Amniotic epithelial cell (primary cell): ENCODE data around the gene SMAD9.

Experiments
- DNase-seq: peaks from one replicate; pipeline ENCODE4 v3.0.0-alpha.2; 2010; ENCODE audit warnings: low read depth

SMAD9 gene

GRCh38 chr13:36919833-36920615, at the start of gene SMAD9:
Gene SMAD9, minus strand, starts transcription at chr13:36920238. Its CDS starts 40,549 bp downstream, at chr13:36879689.
- DNase-seq = peak; percentile 64

DNA sequence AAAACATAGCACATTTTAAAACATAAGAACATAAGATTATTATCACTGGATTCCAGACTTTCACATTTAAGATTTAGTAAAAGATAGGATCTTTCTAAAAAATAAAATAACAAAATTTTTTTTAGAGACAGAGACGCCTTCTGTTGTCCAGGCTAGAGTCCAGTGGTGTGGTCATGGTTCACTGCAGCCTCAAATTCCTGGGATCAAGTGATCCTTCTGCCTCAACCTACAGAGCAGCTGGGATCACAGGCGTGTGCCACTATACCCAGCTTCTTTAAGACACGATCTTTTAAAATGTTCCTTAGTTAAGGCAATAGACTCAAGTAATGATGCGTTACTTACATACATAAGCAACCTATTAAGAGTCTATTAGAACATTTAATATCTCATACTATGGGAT, 46.4 kb upstream of the SMAD9 start:
- DNase-seq = peak; percentile 18

- peak; percentile 85 for DNase-seq
Observed at GRCh38 chr13:36965767-36966166, 45.7 kb upstream of the SMAD9 start.

DNA sequence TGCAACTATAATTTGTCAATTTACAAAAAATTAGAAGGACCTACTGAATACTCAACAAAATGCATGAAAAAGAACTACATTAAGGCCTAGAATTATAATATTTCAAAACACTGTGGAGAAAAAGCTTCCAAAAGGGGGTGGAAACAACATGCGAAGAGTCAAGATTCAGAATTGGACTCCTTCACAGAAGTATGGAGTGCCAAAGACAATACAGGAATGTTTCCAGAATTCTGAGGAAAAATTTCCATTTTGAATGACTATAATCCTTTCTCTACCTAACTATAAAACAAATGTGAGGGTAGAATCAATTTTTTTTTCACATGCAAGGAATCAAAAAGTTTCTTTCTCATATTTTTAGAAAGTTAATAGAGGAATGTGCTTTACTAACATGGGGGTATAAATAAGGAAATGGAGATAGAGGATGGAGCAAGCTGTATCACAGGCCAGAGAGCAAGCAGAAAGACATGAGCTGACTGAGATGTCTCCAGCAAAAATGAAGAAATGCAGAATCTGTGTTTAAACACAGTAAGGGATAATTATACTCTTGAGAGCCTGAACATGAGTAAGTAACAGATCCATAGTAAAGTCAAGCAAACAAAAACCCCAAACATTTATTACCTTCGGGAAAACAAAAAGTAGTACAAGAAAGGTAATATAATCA, 39.5 kb upstream of the SMAD9 start:
- no peak for DNase-seq

- no peak for DNase-seq
Observed at GRCh38 chr13:36954542-36954941, 34.5 kb upstream of the SMAD9 start.

DNA sequence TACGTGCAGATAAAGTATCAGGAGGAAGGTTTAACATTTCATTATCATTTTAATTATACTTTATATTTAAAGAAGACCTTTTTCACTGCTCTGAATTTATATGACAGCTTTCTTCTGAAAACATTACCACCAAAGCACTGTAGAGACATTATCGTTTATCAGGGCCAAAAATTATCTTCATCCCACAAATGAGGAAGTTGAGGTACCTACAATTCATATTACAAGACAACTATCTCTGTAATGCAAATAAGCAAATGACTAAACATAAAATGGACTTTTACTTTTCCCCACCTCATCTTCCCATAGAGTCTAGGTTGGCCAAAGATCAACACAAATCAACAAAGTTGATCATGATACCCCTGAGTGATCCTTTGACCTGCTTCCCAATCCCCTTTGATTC, 30.9 kb upstream of the SMAD9 start:
- no peak for DNase-seq

- DNase-seq = no peak
Observed at GRCh38 chr13:36950330-36950729, 30.3 kb upstream of the SMAD9 start.

DNA sequence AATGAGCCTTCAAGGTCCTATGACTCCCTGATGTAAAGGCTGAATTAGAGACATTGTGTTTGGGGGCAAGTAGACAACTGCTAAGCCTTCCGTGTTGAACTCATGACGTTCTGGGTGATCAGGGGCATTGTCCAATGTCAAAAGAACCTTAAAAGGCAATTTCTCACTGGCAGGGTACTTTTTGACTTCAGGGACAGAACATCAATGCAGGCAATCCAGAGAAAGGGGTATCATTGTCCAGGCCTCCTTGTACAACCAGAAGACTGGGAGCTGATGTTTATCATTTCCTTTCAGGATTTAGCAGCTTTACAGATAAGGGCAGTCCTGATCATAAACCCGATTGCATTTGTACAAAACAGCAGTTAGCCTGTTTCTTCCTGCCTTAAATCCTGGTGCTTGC, 25.0 kb upstream of the SMAD9 start:
- no peak for DNase-seq

DNA sequence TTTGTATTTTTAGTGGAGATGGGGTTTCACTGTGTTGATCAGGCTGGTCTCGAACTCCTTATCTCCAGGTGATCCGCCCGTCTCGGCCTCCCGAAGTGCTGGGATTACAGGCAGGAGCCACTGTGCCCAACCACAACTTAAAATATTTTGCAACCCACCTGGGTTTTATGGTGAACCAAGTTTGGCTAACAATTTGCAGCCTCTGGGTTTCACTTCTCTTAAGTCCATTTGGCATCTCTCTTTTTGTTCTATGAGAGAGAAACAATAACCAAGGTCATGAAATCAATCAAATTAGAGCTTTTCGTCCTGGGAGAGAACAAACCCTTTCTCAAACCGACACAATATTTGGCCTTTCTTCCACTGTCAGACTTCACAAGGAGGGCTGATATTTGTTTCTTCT, 5.6 kb upstream of the SMAD9 start:
- no peak for DNase-seq

DNA sequence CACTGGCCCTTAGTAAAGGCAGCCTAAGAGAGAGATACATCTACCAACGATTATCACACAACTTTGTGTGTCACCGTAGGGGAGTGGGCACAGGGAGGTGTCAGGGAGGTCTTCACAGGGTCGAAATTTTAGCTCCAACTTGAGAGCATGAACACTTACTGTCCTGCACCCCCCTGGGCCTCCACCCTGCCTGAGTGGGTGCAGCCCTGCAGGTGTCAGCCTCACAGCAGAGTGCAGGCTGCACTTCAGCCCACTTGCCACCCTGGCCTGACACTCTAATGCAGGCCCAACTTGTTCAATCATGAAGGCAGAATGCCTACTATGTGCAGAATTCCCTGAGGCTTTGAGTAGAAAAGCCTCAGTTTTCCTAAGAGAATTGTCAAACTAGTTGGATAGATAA, 4.0 kb upstream of the SMAD9 start:
- DNase-seq = no peak

- DNase-seq = peak; percentile 18
Observed at GRCh38 chr13:36921631-36922301, 1.7 kb upstream of the SMAD9 start.

GRCh38 chr13:36920616-36921185, 663 bp upstream of the SMAD9 start:
- no peak for DNase-seq

- peak; percentile 29 for DNase-seq
Observed at GRCh38 chr13:36919171-36919832, 736 bp downstream of the SMAD9 start.

GRCh38 chr13:36918246-36919131, 1.5 kb downstream of the SMAD9 start:
- peak; percentile 21 for DNase-seq

DNA sequence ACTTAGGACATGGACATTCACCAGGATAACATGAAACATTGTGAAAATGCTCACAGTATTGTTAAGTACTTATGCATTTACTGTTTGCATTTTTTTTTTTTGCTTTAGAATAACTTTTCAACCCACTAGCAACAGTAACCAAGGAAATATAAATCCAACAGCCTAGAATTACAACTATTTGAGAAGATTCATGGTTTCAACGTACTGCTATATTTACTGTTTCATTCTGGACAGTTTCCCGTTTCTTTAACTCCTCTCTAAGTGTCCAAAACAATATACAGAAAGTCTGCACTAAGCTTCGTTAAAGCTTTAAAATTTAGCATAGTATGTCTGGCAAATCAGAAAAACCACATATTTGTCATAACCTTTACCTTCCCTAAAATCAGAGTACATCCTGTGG, 2.7 kb downstream of the SMAD9 start:
- no peak for DNase-seq

DNA sequence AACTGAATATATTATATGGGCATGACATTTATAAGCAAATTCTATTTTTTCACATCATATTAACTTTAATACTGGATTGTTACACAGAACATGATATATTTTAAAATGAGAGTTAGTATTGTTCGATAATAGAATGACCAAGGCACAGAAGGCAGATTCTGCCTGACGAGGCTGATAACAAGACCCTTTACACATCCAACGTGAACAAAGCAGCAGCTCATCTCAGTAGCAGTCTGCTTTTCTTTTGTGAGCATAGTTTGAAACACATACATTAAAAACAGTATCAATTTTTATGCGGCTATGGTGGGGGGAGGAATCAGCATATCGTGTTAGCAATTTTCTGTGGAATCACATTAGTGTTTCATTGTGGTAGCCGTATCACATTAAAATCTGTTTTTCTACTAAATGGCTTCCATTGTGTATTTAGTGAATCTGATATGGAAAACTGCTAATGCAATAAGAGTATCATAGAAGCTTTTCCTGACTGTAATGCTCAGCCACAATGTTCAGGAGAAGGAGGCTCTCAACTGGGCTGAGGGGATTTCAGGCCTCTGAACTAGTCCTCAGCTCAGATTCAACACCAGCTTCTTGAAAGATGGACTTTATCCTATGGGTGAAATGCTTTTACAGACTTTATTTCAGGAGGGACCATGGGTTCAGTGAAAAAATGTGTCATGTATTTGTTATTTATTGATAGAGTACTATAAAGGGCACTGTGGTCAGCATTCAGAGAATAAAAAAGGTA, 4.0 kb downstream of the SMAD9 start:
- DNase-seq = no peak

- peak; percentile 40 for DNase-seq
Observed at GRCh38 chr13:36915106-36915505, 4.9 kb downstream of the SMAD9 start.

DNA sequence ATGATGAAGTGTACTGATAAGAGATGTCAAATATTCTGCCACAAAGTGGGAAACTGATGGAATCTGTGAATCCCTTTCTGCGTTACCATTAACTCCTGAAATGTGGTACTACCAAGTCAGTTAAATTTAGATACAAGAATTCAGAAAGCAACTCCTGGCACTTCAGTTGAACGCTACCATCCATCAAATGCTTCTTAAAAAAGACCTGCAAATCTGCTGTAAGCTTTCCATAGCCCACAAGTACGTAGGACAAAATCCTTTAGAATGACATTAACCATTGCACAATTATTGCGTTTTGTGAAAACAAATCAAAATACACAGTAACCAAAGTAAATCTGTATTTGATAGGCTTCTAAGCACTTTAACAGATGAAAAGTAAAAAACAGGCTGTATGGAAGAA, 5.4 kb downstream of the SMAD9 start:
- DNase-seq = peak; percentile 86

- no peak for DNase-seq
Observed at GRCh38 chr13:36913463-36913862, 6.6 kb downstream of the SMAD9 start.

- DNase-seq = no peak
Observed at GRCh38 chr13:36912973-36913372, 7.1 kb downstream of the SMAD9 start.
